DND-41 (cell line): ENCODE data around the gene KRT73.

Source experiments
- ATAC-seq: fragments of 200-7000 bp; cut with Tn5 transposase; 3 replicates; pipeline ENCODE4 v1.9.1; 2021; ENCODE audit warnings: low read depth; ENCODE audit not compliant: insufficient read depth
- DNase-seq: peaks from one replicate; pipeline ENCODE4 v3.0.0-alpha.2; 2020
- H2AFZ ChIP-seq: 2 replicates; pipeline ENCODE4 v1.6.0; 2012; ENCODE audit warnings: low read depth, low read length
- H3K27ac ChIP-seq: 2 replicates; pipeline ENCODE4 v1.5.1; 2012; ENCODE audit warnings: low read length, inconsistent platforms
- H3K27me3 ChIP-seq: fragments of 200-600 bp; sonication (generic); 2 replicates; pipeline ENCODE4 v1.6.0; 2012; ENCODE audit warnings: low read length, mild to moderate bottlenecking, inconsistent platforms; ENCODE audit not compliant: insufficient read depth, poor library complexity
- H3K36me3 ChIP-seq: 2 replicates; pipeline ENCODE4 v1.5.1; 2012; ENCODE audit warnings: low read length, inconsistent platforms; ENCODE audit not compliant: insufficient read depth
- H3K4me1 ChIP-seq: 2 replicates; pipeline ENCODE4 v1.5.1; 2012; ENCODE audit warnings: mild to moderate bottlenecking, low read length; ENCODE audit not compliant: insufficient read depth
- H3K4me2 ChIP-seq: 2 replicates; pipeline ENCODE4 v1.6.0; 2012; ENCODE audit warnings: mild to moderate bottlenecking, moderate library complexity, low read length, inconsistent platforms; ENCODE audit not compliant: insufficient read depth
- H3K4me3 ChIP-seq, 2 experiments: fragments of 200-600 bp in 1 of 2; shearing (Covaris generic) in 1 of 2; 2 replicates each; pipeline ENCODE4 v1.5.1; 2012 to 2016; ENCODE audit warnings: inconsistent platforms in 2 of 2, low read length in 2 of 2, mild to moderate bottlenecking in 2 of 2, low read depth in 1 of 2, moderate library complexity in 1 of 2
- H3K79me2 ChIP-seq: 2 replicates; pipeline ENCODE4 v1.6.0; 2012; ENCODE audit warnings: low read length, inconsistent platforms; ENCODE audit not compliant: insufficient read depth
- H3K9ac ChIP-seq: 2 replicates; pipeline ENCODE4 v1.6.0; 2012; ENCODE audit warnings: low read depth, mild to moderate bottlenecking, inconsistent platforms, low read length, moderate library complexity
- H3K9me3 ChIP-seq: 2 replicates; pipeline ENCODE4 v1.5.1; 2012; ENCODE audit warnings: low read length, moderate library complexity, mild to moderate bottlenecking, inconsistent platforms; ENCODE audit not compliant: insufficient read depth, severe bottlenecking
- H4K20me1 ChIP-seq: 2 replicates; pipeline ENCODE4 v1.6.0; 2012; ENCODE audit warnings: low read length; ENCODE audit not compliant: insufficient read depth
- EZH2 ChIP-seq: IDR thresholded peaks from 3 replicates; pipeline ENCODE4 v1.6.1; 2012; ENCODE audit warnings: borderline replicate concordance, low read depth, mild to moderate bottlenecking, moderate library complexity, low read length, inconsistent platforms; ENCODE audit not compliant: severe bottlenecking
- TF ChIP-seq, protein P1 (sequence below): IDR thresholded peaks from 2 replicates; pipeline ENCODE4 v1.5.1; 2012; ENCODE audit warnings: borderline replicate concordance, low read length, moderate library complexity, mild to moderate bottlenecking; ENCODE audit not compliant: poor library complexity, severe bottlenecking; ENCODE audit errors: extremely low read depth

KRT73 gene

DNA sequence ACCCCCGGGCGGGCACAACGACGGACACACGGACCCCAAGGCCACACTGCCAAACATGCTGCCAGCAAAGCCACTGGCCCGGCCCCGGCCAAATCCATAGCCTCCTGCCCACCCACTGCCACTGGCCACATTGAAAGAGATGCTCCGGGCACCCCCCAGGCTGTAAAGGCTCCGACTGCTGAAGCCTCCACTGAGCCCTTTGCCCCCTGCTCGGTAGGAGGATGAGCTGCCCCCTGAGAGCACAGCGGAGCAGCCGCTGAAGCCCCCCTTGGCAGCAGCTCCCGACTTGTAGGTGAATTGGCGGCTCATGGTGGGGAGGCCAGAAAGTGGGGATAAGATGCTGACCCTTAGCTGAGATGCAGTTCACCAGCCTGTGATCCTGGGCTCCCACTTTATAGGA lies at the start of gene KRT73:
TSS of gene KRT73 (minus strand) at position 344 of the 400 bp plus-strand sequence. CDS start at position 309, 35 bp downstream.
- Histone ChIP-seq H3K9me3 (no peaks in the 10 kb centered on the region), H2AFZ (no peak within 1 kb of the TSS), H3K36me3 (no peaks in the 10 kb centered on the region), H3K9ac (no peak within 1 kb of the TSS), H3K4me3 (no peak within 1 kb of the TSS), H3K4me2 (no peak within 1 kb of the TSS), H3K79me2 (no peaks in the 10 kb centered on the region), H4K20me1 (no peaks in the 10 kb centered on the region; the same call in 1 of the 2 replicates), H3K27me3 (peaks cover 7% of the 10 kb centered on the region), H3K4me1 (no peaks in the 10 kb centered on the region), H3K27ac (no peak within 1 kb of the TSS)
- DNase-seq = no peak
- no peak for ATAC-seq
- no peak for TF ChIP-seq EZH2
- TF ChIP-seq, protein P1, sequence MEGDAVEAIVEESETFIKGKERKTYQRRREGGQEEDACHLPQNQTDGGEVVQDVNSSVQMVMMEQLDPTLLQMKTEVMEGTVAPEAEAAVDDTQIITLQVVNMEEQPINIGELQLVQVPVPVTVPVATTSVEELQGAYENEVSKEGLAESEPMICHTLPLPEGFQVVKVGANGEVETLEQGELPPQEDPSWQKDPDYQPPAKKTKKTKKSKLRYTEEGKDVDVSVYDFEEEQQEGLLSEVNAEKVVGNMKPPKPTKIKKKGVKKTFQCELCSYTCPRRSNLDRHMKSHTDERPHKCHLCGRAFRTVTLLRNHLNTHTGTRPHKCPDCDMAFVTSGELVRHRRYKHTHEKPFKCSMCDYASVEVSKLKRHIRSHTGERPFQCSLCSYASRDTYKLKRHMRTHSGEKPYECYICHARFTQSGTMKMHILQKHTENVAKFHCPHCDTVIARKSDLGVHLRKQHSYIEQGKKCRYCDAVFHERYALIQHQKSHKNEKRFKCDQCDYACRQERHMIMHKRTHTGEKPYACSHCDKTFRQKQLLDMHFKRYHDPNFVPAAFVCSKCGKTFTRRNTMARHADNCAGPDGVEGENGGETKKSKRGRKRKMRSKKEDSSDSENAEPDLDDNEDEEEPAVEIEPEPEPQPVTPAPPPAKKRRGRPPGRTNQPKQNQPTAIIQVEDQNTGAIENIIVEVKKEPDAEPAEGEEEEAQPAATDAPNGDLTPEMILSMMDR = no peak

DNA sequence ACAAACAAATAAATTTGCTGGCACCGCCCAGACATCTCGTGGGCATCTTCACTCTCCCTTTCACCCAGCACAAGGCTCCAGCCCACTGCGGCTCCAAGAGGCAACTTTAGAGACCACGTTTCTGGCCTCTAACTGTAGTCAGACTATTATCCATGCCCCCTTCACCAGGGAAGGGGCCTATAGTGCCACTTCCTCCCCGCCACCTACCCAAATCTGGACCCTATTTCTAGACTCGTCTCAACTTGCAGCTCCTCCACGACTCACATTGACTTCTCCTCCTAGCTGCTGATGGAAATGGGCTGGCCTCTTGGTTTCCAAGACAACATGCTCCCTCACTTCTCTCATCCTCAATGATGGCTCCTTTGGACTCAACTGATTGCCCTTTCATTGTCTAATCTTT lies 49.6 kb upstream of the KRT73 start:
- ATAC-seq (no peak), DNase-seq (no peak)
- H3K4me2 ChIP-seq = no peak overlapping the region
- H3K9me3 ChIP-seq = no peaks in the 10 kb centered on the region
- H3K27me3 ChIP-seq = peaks cover 6% of the 10 kb centered on the region
- H3K36me3 ChIP-seq = no peaks in the 10 kb centered on the region
- no peaks in the 10 kb centered on the region for H3K79me2 ChIP-seq
- no peak overlapping the region for H2AFZ ChIP-seq
- no peaks in the 10 kb centered on the region for H3K4me1 ChIP-seq
- TF ChIP-seq, protein P1 = no peak
- TF ChIP-seq EZH2 = no peak
- no peak overlapping the region for H3K9ac ChIP-seq
- no peaks in the 10 kb centered on the region for H4K20me1 ChIP-seq
- no peak overlapping the region for H3K4me3 ChIP-seq
- no peak overlapping the region for H3K27ac ChIP-seq

DNA sequence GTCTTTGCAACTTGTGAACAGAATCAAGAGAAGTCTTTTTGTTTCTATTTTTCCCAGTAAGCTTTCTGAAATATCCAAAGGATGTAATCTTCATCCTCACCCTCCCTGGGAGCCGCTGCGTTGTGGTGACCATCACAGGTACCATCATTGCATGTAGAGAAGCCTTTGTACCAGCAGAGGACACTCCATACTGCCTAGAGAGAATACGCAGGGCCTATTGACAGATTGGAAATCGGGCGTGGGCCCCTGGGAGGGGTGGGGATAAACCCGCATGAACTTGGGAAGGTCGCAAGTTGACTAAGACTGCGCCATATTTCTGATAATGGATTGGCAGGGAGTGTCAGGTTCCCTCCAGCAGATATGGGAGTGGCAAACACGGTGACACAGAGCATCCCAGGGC lies 49.1 kb upstream of the KRT73 start:
- H3K4me3 ChIP-seq = no peak overlapping the region
- H3K4me2 ChIP-seq = no peak overlapping the region
- no peak overlapping the region for H3K27ac ChIP-seq
- no peak overlapping the region for H3K9ac ChIP-seq
- peaks cover 7% of the 10 kb centered on the region for H3K27me3 ChIP-seq
- no peaks in the 10 kb centered on the region for H3K4me1 ChIP-seq
- H4K20me1 ChIP-seq = no peaks in the 10 kb centered on the region
- DNase-seq (no peak), ATAC-seq (no peak)
- no peaks in the 10 kb centered on the region for H3K9me3 ChIP-seq
- H3K79me2 ChIP-seq = no peaks in the 10 kb centered on the region
- H3K36me3 ChIP-seq = no peaks in the 10 kb centered on the region
- no peak overlapping the region for H2AFZ ChIP-seq
- TF ChIP-seq EZH2 = no peak
- TF ChIP-seq, protein P1 = no peak

DNA sequence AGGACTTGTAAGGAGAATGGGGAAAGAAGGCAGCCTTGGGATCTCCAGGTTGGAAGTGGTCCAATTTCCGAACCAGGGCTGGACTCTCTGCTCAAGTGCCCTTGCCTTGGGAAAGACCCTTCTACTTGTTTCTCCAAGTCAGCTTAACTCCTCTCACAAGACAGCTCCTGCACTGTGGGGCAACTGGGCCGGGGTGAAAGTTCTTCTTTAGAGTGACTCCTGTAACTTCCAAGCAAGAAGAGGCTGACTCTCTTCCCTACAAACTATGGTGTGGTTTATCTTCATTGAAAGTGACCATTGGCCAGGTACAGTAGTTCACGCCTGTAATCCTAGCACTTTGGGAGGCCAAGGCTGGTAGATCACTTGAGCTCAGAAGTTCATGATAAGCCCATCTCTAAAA lies 48.1 kb upstream of the KRT73 start:
- Histone ChIP-seq H3K4me3 (no peak overlapping the region), H3K79me2 (no peaks in the 10 kb centered on the region), H3K4me2 (no peak overlapping the region), H3K27ac (no peak overlapping the region), H3K9me3 (no peaks in the 10 kb centered on the region), H3K4me1 (no peaks in the 10 kb centered on the region), H3K9ac (no peak overlapping the region), H2AFZ (no peak overlapping the region), H4K20me1 (no peaks in the 10 kb centered on the region), H3K27me3 (peaks cover 10% of the 10 kb centered on the region), H3K36me3 (no peaks in the 10 kb centered on the region)
- no peak for DNase-seq
- TF ChIP-seq, protein P1 = no peak
- TF ChIP-seq EZH2 = no peak
- no peak for ATAC-seq
